Neural cell (in vitro differentiated cells): ENCODE data around the gene DTD1.

ENCODE experiments used
- EP300 ChIP-seq: fragments of 450-650 bp; conservative IDR thresholded peaks from 2 replicates; pipeline ENCODE4 v1.6.1; 2014; ENCODE audit warnings: antibody characterized with exemption, mild to moderate bottlenecking, moderate library complexity; ENCODE audit not compliant: poor library complexity, severe bottlenecking
- EZH2 ChIP-seq: fragments of 200-600, 300-800 bp; shearing (Covaris generic), sonication (generic); IDR thresholded peaks from 2 replicates; pipeline ENCODE4 v1.6.1; 2014; ENCODE audit warnings: antibody characterized with exemption, low read length, borderline replicate concordance, mild to moderate bottlenecking; ENCODE audit not compliant: insufficient read depth, poor library complexity, severe bottlenecking
- MXI1 ChIP-seq: fragments of 450-650 bp; conservative IDR thresholded peaks from 2 replicates; pipeline ENCODE4 v1.6.1; 2014; ENCODE audit warnings: antibody characterized with exemption, mild to moderate bottlenecking; ENCODE audit not compliant: poor library complexity, severe bottlenecking
- POLR2AphosphoS5 ChIP-seq: IDR thresholded peaks from 2 replicates; pipeline ENCODE4 v1.6.1; 2012
- RAD21 ChIP-seq: fragments of 450-650 bp; conservative IDR thresholded peaks from 2 replicates; pipeline ENCODE4 v1.6.1; 2014; ENCODE audit warnings: antibody characterized with exemption, mild to moderate bottlenecking, moderate library complexity
- SMC3 ChIP-seq: fragments of 450-650 bp; conservative IDR thresholded peaks from 2 replicates; pipeline ENCODE4 v1.6.1; 2014; ENCODE audit warnings: antibody characterized with exemption, mild to moderate bottlenecking, moderate library complexity; ENCODE audit not compliant: poor library complexity
- TAF1 ChIP-seq: IDR thresholded peaks from 2 replicates; pipeline ENCODE4 v1.6.1; 2012; ENCODE audit warnings: low read depth
- TF ChIP-seq, protein P1 (sequence below): fragments of 450-650 bp; IDR thresholded peaks from 2 replicates; pipeline ENCODE4 v1.5.1; 2014; ENCODE audit warnings: antibody characterized with exemption, mild to moderate bottlenecking, moderate library complexity; ENCODE audit not compliant: poor library complexity, severe bottlenecking
- TF ChIP-seq, protein P2 (sequence below): IDR thresholded peaks from 2 replicates; pipeline ENCODE4 v1.6.1; 2012; ENCODE audit warnings: borderline replicate concordance

DNA sequence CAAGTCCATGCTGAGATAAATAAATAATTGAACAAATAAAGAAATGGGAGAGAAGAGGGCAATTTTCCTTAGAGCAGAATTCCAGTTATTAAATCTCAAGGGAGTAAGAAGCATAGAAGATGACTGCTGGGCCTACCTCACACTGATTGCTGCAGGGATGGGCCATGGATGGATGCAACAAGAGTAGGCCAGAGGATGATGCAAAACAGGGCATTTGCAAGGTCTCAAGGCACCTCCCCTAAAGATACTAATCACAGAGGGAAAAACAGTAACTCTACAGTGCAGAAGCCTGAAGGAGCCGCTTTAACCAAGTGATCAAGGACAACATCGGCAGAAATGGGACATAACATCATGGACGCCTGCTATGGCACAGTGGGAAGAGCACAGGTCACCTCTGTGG, 224.1 kb downstream of the DTD1 start:
- TF ChIP-seq, protein P1, sequence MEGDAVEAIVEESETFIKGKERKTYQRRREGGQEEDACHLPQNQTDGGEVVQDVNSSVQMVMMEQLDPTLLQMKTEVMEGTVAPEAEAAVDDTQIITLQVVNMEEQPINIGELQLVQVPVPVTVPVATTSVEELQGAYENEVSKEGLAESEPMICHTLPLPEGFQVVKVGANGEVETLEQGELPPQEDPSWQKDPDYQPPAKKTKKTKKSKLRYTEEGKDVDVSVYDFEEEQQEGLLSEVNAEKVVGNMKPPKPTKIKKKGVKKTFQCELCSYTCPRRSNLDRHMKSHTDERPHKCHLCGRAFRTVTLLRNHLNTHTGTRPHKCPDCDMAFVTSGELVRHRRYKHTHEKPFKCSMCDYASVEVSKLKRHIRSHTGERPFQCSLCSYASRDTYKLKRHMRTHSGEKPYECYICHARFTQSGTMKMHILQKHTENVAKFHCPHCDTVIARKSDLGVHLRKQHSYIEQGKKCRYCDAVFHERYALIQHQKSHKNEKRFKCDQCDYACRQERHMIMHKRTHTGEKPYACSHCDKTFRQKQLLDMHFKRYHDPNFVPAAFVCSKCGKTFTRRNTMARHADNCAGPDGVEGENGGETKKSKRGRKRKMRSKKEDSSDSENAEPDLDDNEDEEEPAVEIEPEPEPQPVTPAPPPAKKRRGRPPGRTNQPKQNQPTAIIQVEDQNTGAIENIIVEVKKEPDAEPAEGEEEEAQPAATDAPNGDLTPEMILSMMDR: no peak
- no peak for TF ChIP-seq EP300
- TF ChIP-seq, protein P2, sequence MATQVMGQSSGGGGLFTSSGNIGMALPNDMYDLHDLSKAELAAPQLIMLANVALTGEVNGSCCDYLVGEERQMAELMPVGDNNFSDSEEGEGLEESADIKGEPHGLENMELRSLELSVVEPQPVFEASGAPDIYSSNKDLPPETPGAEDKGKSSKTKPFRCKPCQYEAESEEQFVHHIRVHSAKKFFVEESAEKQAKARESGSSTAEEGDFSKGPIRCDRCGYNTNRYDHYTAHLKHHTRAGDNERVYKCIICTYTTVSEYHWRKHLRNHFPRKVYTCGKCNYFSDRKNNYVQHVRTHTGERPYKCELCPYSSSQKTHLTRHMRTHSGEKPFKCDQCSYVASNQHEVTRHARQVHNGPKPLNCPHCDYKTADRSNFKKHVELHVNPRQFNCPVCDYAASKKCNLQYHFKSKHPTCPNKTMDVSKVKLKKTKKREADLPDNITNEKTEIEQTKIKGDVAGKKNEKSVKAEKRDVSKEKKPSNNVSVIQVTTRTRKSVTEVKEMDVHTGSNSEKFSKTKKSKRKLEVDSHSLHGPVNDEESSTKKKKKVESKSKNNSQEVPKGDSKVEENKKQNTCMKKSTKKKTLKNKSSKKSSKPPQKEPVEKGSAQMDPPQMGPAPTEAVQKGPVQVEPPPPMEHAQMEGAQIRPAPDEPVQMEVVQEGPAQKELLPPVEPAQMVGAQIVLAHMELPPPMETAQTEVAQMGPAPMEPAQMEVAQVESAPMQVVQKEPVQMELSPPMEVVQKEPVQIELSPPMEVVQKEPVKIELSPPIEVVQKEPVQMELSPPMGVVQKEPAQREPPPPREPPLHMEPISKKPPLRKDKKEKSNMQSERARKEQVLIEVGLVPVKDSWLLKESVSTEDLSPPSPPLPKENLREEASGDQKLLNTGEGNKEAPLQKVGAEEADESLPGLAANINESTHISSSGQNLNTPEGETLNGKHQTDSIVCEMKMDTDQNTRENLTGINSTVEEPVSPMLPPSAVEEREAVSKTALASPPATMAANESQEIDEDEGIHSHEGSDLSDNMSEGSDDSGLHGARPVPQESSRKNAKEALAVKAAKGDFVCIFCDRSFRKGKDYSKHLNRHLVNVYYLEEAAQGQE: no peak
- TF ChIP-seq RAD21: no peak
- TF ChIP-seq POLR2AphosphoS5: no peak
- TF ChIP-seq EZH2: no peak
- no peak for TF ChIP-seq TAF1
- no peak for TF ChIP-seq SMC3
- no peak for TF ChIP-seq MXI1
